ENCODE measurements around the gene EIF3M.

- TF ChIP-seq CTCF (IDR thresholded peaks at IDR 0.05; ENCODE audit: poor library complexity) (no peak), EZH2phosphoT487 (IDR thresholded peaks at IDR 0.05; ENCODE audit: low read depth, severe bottlenecking, unreplicated experiment) (no peak)
Observed at GRCh38 chr11:32610797-32611352, 27.2 kb downstream of the EIF3M start.

All from hepatocyte (in vitro differentiated cells).